ENCODE results near the gene PCGF5.

PCGF5 gene

DNA sequence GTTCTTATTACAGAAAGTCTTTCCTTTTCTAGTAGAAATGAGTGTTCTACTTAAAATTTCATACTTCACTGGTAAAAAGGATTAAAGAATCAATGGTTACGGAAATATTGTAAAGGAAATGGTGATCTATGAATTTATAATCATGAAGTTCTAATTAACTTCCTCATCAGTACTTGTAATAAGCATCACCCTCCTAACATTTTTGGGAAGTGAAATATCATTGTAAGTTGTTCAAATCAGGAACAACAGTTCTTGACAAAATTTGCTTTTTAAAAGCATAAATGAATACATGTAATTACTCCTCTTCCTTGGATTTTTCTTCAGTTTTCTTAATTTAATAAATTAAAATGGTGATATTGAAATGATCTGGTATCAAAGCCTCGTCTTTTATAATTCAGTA is 5.6 kb upstream of the PCGF5 start:
- TF ChIP-seq, protein P1, sequence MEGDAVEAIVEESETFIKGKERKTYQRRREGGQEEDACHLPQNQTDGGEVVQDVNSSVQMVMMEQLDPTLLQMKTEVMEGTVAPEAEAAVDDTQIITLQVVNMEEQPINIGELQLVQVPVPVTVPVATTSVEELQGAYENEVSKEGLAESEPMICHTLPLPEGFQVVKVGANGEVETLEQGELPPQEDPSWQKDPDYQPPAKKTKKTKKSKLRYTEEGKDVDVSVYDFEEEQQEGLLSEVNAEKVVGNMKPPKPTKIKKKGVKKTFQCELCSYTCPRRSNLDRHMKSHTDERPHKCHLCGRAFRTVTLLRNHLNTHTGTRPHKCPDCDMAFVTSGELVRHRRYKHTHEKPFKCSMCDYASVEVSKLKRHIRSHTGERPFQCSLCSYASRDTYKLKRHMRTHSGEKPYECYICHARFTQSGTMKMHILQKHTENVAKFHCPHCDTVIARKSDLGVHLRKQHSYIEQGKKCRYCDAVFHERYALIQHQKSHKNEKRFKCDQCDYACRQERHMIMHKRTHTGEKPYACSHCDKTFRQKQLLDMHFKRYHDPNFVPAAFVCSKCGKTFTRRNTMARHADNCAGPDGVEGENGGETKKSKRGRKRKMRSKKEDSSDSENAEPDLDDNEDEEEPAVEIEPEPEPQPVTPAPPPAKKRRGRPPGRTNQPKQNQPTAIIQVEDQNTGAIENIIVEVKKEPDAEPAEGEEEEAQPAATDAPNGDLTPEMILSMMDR (IDR thresholded peaks at IDR 0.05) = no peak

DNA sequence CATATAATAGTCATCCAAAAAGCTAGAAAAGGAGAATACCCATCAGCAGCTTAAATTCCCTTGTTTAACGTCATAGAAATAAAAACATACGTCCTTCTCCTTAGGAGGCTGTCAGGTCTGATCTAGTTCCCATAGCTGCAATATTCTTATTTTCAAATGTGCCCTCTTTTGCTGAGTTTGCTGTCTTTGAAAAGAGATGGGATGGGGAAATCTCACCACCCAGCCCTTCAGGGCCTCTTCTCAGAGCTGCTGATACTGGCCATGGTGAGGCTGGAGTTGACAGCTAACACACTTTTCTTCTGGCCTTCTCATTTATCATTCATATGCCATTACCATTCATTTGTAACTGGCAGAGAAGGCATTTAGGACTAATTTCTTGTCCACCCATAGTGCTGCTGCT is 5.1 kb upstream of the PCGF5 start:
- TF ChIP-seq, protein P1 (IDR thresholded peaks at IDR 0.05) = no peak

DNA sequence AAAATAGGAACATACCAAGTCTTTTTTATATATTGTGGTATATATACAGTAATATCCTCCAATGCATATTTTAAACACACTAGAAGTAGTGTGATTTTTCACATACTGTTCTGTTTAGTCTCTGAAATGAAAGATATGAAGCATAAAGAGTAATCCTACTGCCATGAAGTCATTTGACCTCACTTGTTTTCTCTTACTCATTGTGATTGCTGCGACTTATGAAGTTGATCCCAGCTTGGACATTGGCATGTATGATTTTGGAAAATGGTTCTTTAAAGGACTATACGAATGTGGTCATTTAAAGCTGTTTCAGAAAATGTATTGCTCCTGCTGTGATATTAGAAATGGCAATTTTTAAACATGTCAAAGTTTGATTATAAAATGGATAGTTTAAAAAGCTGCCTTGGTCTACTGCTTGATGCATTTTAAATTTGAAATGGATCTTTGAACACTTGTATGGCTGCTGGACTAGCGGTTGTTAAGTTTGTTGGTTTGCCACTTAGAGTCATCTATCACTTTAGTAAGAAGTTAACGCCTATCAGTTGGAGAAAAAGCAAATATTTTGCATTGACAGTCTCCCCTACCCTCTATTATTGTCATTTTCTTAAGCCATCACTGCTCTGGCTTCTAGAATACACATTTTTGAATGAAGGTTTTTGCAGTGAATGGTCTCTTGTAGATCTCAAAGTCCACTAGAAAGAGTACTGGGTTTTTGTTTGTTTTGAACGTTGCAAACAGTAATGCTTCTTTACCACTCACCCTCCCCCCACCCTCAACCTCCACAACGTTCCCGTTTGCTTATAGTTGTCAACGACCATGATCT is 881 bp upstream of the PCGF5 start:
- TF ChIP-seq, protein P1 (IDR thresholded peaks at IDR 0.05) = no peak

DNA sequence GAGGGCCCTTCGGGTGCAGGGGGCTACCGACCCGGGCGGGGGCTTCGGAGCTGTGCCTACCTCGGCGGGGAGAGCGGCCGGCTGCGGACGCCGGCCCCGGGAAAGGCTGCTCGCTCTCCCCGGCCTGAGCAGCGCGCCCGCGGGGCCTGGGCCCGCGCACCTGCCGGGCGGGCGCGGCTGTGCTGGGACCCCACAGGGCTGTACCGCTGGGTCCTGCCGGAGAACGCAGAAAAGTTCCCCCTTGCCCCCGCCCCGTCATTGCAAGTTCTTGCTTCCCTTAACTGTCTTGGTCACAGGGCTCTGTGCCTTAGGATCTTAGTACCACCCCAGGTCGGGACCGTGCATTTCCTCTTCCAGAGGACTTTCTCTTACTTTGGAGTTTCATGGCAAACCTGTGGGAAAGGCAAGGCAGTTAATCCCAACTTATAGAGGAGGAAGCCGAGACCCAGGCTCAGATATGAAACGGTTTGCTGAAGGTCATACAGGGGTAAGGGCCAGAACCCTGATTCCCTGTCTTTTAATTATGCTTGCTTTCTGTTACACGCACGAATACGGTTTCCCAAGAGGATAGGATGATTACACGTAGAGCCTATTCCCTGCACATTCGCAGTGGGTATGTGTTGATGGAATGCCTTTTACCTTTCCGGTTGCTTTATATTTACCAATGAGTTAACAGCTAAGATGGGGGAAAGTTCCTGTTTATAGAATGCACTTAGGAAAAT is 652 bp downstream of the PCGF5 start:
- TF ChIP-seq, protein P1 (IDR thresholded peaks at IDR 0.05) = no peak

DNA sequence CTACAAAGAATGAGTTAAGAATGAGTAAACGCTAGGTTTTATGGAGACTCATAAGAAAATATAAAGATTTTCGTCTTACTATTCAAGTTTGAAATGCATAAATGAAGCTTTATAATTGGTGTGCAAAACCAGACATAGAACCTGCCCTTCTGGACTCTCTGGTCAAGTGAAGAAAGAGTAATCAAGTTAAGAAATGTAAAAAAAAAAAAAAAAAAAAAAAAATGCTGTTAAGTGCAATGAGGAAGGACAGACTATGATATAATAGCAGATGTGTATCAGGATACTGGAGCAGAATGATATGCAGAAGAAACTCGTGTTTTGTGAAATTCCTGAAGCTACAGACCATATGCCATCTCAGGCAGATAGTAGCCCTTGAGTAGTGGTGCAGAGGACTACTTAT is 5.6 kb downstream of the PCGF5 start:
- TF ChIP-seq, protein P1 (IDR thresholded peaks at IDR 0.05) = no peak

DNA sequence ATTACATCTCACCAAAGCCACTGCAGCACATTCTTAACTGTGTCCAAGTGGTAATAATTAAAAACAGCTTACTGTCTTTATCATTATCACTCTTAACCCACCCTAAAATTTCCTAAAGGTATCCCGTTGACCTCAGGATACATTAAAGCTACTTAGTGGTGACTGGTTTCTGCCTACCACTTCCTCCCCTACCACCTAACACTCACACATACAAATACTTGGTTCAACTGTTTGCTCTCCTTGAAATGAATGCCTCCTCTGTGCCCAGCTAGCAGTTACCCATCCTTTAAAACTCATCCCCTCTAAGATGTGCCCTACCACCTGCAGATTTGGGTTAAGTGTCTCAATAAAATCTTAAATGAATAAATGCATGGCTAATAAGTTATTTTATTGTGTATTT is 7.1 kb downstream of the PCGF5 start:
- TF ChIP-seq, protein P1 (IDR thresholded peaks at IDR 0.05) = no peak

DNA sequence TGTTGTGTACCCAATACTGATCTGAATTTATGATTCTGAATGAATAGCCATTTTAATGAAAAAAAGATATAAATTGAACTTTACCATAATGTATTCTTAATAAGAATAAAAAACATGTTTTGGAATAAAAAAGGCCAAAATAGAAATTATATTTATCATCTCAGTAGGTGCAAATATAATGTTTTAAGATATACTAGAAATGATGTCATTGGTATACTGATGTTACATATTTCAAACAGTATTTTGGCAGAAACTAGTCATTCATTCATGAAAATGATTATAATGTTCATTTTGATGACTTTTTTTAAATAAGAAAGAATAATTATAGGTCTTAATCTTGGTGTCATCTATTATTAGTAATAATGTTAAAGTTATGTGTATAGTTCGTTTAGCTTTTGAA is 9.2 kb downstream of the PCGF5 start:
- TF ChIP-seq, protein P1 (IDR thresholded peaks at IDR 0.05) = no peak
